Glomerular visceral epithelial cell (primary cell): ENCODE results near the gene DNAJC27.
"Not testable (repeated sequence)": the region's sequence is repeated elsewhere in the genome, so short reads cannot be mapped to it uniquely, and the experiment has no call there.

ENCODE experiments used
- DNase-seq: peaks from one replicate; pipeline ENCODE4 v3.0.0-alpha.2; 2016; ENCODE audit errors: extremely low spot score

DNAJC27 gene

DNA sequence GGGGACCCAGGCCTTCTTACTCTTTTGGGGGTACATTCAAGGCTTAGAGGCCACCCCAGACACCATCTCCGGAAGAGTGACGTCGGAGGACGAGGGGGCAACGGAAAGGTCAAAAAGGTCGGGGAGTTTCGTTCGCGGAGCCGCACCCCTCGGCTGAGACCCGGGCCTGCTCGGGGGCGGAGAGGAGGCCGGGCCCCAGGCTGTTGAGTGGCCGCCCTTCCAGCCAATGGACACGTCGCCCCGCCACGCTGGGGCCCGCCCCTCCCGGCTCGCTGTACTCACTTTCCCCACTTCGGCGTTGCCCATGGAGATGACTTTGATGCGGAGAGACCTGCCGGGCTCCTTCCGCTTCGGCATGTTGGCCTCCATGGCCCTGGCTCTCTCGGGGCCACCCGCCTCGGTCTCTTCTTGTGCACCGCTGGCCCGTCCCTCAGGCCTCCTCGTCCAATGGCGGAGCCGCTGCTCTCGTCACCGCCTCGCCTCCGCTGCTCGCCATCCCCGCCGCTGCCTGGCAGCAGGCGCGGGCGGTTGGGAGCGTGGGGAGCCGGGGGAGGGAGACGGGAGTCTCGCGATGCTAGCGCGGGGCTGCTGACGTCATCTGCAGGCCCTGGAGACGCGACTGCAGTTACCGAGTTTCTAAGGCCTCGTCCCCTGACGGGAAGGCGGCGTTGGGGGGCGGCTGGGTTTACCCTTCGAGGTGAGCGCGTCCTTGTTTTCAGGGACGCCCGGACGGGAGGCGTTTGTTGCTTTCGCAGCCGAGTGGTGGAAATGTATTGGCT, at the start of gene DNAJC27:
Gene DNAJC27 (minus strand): TSS at position 420 of the 779 bp plus-strand sequence. CDS start 51 bp downstream, at position 369.
- DNase-seq: peak; percentile 96

DNA sequence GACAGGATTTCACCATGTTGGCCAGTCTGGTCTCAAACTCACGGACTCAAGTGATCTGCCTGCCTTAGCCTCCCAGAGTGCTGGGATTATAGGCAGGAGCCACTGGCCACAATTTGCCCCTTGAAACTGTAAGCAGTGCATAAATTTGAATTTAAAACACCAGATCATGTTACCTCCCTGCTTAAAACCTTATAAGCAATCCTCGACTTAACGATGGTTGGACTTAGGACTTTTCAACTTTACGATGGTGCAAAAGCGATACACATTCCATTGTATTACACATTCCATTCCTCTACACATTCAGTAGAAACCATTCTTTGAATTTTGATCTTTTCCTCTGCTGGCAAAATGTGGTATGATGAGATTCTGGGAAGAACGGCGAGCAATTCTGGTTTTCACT, 46.9 kb upstream of the DNAJC27 start:
- no peak for DNase-seq

DNA sequence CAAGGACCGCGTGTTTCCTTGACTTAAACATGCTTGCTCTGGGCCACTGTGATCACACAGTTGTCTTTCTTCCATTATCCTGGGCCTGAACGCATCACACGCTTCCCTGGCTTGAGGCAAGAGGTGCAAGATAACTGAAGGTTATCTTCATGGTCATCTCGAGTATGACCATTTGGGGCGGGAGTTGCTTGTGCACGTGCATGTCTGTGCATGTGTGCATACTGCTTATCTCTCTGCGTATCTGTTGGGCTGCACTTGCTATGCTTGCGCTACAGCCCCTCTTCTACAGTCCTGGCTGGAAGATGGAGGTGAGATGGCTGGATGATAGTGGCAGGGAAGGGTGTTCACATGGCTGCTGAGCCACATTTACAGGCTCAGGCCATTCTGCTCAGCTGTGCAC, 42.9 kb upstream of the DNAJC27 start:
- no peak for DNase-seq

- not testable (repeated sequence) for DNase-seq
These were observed 39.6 kb upstream of the DNAJC27 start for GRCh38 chr2:25011342-25011741.

- no peak for DNase-seq
These were observed 38.2 kb upstream of the DNAJC27 start for GRCh38 chr2:25009954-25010353.

DNA sequence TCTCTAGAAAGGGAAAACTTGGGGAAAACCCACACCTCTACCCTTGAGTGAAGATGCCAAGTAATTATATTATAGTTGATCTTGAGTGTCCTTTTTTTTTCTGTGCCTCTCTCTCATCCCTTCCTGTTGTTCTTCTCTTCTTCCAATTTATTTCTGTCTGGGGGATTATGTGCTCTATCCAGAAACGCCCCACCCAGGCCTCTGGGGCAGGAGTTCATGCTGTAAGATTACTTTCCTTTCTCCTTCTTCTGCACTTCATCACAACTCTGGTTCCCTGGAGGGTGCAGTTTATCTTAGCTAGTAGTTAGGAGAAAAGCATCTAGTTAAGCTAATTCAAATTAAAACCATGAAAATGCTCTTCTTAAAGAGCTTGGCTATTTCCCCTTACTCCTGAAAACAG, 30.3 kb upstream of the DNAJC27 start:
- no peak for DNase-seq

DNA sequence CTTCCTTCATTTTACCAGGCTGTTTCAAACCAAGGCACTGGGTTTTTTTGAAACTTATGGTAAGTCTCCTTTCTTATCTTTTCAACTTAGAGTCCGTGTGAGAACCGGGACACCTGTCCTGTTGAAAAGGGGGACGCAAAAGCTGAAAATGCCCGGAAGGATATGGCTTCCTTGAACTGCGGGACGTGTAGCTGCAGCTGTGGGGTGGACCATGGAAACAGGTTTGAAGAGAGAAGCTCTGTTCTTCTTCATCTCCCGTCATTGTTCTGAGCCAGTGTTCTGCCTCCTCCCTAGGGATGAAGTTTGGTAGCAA, 29.5 kb upstream of the DNAJC27 start:
- no peak for DNase-seq

DNA sequence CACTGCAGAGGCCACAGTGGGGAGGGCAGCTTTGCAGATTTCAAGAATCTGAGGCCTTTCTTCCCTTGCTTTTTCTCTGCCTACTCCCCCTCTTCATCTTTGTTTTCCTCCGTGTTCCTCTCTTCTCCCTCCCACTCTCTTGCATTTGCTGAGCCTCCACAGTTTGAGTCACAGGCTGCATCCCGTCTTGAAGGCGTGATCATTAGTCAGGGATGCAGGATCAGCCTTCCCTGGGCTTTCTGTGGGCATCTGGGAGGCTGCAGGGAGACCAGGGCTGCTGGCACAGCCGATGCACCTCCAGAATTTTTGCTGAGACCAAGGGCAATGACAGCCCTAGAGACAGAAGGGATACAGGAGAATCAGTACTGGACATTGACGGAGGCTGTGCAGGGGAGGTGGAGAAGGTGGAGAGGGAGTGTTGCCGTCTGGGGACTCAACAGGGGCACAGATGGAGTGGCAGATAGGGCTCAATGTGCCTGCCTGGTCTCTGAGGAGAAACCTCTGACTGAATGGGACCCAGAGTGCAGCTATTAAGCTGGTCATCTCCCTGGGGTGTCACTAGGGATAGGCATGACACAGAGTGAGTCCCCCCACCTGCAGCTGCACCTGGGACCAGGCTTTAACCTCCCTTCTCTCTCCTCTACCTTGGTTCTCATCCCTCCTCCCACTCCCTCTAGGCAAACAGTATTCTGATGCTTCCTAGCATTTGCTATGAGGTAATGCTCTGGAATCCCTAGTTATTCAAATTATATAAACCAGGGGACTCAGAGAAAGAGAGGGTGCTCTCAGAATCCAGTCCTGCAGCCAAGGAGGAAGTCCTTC, 29.0 kb upstream of the DNAJC27 start:
- DNase-seq: no peak

GRCh38 chr2:25000036-25000435, 28.3 kb upstream of the DNAJC27 start:
- DNase-seq: no peak

DNA sequence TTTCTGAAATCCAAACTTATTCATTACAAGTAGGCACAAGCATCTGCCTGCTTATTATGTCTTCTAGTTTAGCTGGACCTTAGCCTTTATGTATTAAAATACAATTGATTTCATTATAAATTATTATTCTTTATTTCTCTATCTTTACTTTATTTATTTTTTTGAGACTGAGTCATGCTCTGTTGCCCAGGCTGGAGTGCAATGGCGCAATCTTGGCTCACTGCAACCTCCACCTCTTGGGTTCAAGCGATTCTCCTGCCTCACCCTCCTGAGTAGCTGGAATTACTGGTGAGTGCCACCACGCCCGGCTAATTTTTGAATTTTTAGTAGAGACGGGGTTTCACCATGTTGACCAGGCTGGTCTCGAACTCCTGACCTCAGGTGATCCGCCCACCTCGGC, 27.3 kb upstream of the DNAJC27 start:
- not testable (repeated sequence) for DNase-seq

DNA sequence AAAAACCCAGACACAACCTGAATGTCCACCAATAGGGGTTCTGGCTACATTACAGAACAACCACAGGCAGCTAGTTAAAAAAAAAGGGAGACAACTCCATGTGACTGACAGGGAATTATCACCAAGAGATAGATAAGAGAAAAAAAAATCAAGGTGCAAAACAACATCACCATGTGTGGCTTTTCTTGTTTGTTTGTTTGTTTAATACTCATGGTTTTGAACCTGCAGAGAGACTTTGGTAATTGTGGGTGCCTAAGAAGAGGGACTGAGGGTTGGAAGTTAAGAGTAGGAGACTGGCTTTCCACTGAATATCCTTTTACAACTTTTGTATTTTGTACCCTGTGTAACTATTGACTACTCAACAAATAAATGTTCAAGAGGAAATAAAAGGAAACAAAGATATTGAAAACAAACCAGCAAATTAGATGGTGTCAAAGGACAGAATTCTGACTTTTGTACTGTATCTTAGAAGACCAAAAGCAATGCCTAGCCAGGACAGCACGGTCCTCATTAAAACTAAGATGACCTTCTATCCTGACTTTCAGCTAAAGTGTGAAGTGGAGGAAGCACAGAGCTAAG, 22.5 kb upstream of the DNAJC27 start:
- DNase-seq: no peak

DNA sequence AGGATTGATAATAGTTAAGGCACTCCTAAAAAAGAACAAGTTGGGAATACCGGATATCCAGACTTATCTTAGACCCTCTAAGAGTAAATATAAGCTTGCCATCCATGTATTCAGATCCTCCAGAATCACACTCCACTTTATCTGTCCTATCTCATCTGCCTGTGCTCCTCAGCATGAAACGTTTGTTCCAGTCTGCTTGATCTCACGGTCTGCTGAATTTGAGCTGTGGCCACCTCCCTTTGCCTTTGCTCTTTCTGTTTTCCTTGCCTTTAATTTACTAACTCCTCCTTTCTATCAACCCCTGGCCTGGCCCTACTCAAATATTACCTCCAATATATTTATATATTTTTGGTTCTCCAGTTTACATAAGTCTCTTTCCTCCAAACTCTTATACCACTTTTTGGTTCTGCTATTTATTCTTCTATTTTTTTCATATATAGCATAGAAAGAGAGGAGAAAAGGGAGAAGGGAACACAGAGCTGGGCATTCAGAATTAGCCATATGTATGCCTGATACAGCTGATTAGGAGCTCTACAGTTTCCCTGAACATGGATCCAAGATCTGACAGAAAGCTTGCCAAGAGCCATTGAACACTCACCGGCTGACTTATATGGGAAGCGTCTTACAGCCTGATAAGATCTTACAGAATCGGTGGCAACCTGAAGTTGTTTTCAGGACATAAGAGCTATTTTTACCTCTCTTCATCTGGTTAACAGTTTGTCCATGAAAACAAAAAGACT, 21.8 kb upstream of the DNAJC27 start:
- DNase-seq: peak; percentile 10

GRCh38 chr2:24986372-24986771, 14.6 kb upstream of the DNAJC27 start:
- no peak for DNase-seq

GRCh38 chr2:24985511-24985910, 13.8 kb upstream of the DNAJC27 start:
- no peak for DNase-seq

GRCh38 chr2:24984912-24985311, 13.2 kb upstream of the DNAJC27 start:
- DNase-seq: no peak

GRCh38 chr2:24981411-24982136, 9.8 kb upstream of the DNAJC27 start:
- no peak for DNase-seq

DNA sequence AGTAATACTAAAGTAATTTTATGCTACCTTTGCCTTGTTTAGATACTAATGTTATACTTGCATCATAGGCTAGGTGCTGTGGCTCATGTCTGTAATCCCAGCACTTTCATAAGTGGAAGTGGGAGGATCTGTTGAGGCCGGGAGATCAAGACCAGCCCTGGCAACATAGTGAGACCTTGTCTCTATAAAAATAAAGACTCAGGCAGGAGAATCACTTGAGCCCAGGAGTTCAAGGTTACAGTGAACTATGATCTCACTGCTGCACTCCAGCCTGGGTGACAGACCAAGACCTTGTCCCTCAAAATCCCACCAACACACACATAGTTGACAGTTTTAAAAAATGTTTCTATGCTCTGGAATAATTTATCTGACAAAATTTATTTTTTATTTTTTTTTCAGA, 6.9 kb upstream of the DNAJC27 start:
- DNase-seq: no peak

- no peak for DNase-seq
These were observed 5.9 kb upstream of the DNAJC27 start for GRCh38 chr2:24977631-24978030.

DNA sequence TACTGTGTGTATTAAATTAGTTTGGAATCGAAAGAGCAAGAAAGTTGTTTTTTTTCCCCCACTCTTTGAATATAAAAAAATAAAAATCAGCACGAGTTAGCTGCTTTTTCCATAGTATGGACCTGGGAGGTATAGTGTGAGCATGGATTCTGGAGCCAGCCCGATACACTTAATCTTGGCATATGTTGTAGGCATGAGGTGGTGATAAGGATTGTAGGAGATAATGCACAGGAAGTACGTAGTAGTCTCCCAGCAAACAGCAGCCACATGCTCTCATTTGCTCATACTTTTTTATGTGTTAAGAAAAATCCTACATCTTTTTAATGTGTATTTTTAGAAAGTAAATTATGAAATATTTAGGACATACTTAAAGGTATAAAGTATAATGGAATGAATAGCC, 2.1 kb upstream of the DNAJC27 start:
- no peak for DNase-seq

GRCh38 chr2:24972315-24972961, 683 bp upstream of the DNAJC27 start:
- DNase-seq: peak; percentile 12

DNA sequence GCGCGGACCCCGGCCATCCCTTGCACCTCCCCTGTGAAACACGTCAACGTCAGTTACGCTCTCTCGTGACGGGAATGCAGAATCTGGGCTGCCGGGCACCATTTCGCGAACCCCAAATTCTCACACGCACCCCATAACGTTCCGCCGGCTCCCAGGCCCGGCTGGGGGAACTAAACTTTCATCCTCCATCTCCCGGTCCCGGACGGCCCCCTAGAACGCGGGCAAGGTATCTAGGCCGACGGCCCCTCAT, 544 bp downstream of the DNAJC27 start:
- no peak for DNase-seq
